K562 (cell line): ENCODE measurements around the gene NME7. TPM values are rescaled to one million over a fixed set of nuclear protein-coding genes. Genes with fewer than 3 reads are reported as not detected.

Source experiments
- ATAC-seq: fragments of 200-7000 bp; cut with Tn5 transposase; 3 replicates; pipeline ENCODE4 v1.9.1; 2020; ENCODE audit warnings: moderate library complexity
- BruUV-seq: library from RNA; stranded (reverse); fragments of 400-500 nt; replicated peaks from 2 replicates; lab custom pipeline; 2021; lab: Mats Ljungman, UMichigan
- CTCF ChIA-PET: fragments of 300-600 bp; formaldehyde crosslinking; extraction: SDS; loops from one replicate; lab custom pipeline; 2021; ENCODE audit warnings: low intra/inter-chr PET ratio; lab: Yijun Ruan, JAX
- POLR2A ChIA-PET: fragments of 300-600, 350-650 bp; sonication (Branson Sonifier 250); formaldehyde crosslinking; extraction: SDS; loops from one replicate; lab custom pipeline; 2021; ENCODE audit warnings: antibody characterized with exemption, inconsistent platforms; lab: Yijun Ruan, JAX
- DNase-seq, 4 experiments: peaks; one replicate each; pipeline versions ENCODE4 v3.0.0 to v3.0.0-alpha.2; 2011 to 2018; ENCODE audit warnings: low spot score in 3 of 4, mixed read lengths in 3 of 4; ENCODE audit errors: extremely low read depth in 1 of 4
- FAIRE-seq: peaks from 2 replicates; lab custom pipeline; 2011; peaks lifted over from hg19 to GRCh38; lab: Jason Lieb, UNC
- H2AFZ ChIP-seq: 2 replicates; pipeline ENCODE4 v1.6.0; 2011; ENCODE audit warnings: low read depth, low read length, control low read depth, inconsistent platforms
- H3K27ac ChIP-seq: fragments of 200-600 bp; 3 replicates; pipeline ENCODE4 v1.8.0; 2011; ENCODE audit warnings: low read depth, mild to moderate bottlenecking, control low read depth, inconsistent platforms, low read length, moderate library complexity, mixed read lengths; ENCODE audit errors: extremely low read depth
- H3K27me3 ChIP-seq, 2 experiments: fragments of 300-600 bp in 1 of 2; 2 replicates in 1 of 2; 3 replicates in 1 of 2; pipeline versions ENCODE4 v1.6.0 to v1.8.0; 2011; ENCODE audit warnings: inconsistent platforms in 2 of 2, low read length in 2 of 2, mild to moderate bottlenecking in 1 of 2, mixed read lengths in 1 of 2, moderate library complexity in 1 of 2; ENCODE audit not compliant: control insufficient read depth in 2 of 2, insufficient read depth in 2 of 2
- H3K36me3 ChIP-seq: fragments of 300-600 bp; 3 replicates; pipeline ENCODE4 v1.8.0; 2011; ENCODE audit warnings: mild to moderate bottlenecking, low read length, inconsistent platforms; ENCODE audit not compliant: control insufficient read depth, insufficient read depth
- H3K4me1 ChIP-seq, 2 experiments: fragments of 200-600 bp in 1 of 2; replicated peaks in 1 of 2; 2 replicates in 1 of 2; 3 replicates in 1 of 2; pipeline versions ENCODE4 v1.5.1 to v1.8.0; 2011; ENCODE audit warnings: inconsistent platforms in 2 of 2, low read length in 2 of 2, mild to moderate bottlenecking in 1 of 2, mixed read lengths in 1 of 2, moderate library complexity in 1 of 2; ENCODE audit not compliant: control insufficient read depth in 2 of 2, insufficient read depth in 2 of 2
- H3K4me2 ChIP-seq: 2 replicates; pipeline ENCODE4 v1.6.1; 2011; ENCODE audit warnings: low read length, control low read depth, inconsistent platforms, mixed read lengths; ENCODE audit not compliant: insufficient read depth
- H3K4me3 ChIP-seq: fragments of 200-600 bp; sonication (generic), shearing (Covaris generic); 2 replicates; pipeline ENCODE4 v1.5.1; 2016; ENCODE audit warnings: control low read depth, inconsistent platforms
- H3K79me2 ChIP-seq: fragments of 200-600 bp; 3 replicates; pipeline ENCODE4 v1.8.0; 2011; ENCODE audit warnings: low read length, inconsistent platforms; ENCODE audit not compliant: control insufficient read depth, insufficient read depth
- H3K9ac ChIP-seq, 2 experiments: 2 replicates each; pipeline versions ENCODE4 v1.6.0 to v1.6.1; 2011; ENCODE audit warnings: low read depth in 2 of 2, low read length in 2 of 2, control low read depth in 1 of 2, inconsistent platforms in 1 of 2, mild to moderate bottlenecking in 1 of 2, mixed read lengths in 1 of 2; ENCODE audit not compliant: insufficient read depth in 1 of 2
- H3K9me1 ChIP-seq: one replicate; pipeline ENCODE4 v1.6.0; 2011; ENCODE audit warnings: inconsistent platforms, mild to moderate bottlenecking, low read length, moderate library complexity; ENCODE audit not compliant: control insufficient read depth, insufficient read depth
- H3K9me3 ChIP-seq: replicated peaks from 2 replicates; pipeline ENCODE4 v1.5.1; 2011; ENCODE audit warnings: low read depth, low read length, inconsistent platforms; ENCODE audit not compliant: control insufficient read depth, insufficient read depth
- H4K20me1 ChIP-seq: replicated peaks from 2 replicates; pipeline ENCODE4 v1.6.1; 2011; ENCODE audit warnings: low read length, inconsistent platforms, mixed read lengths; ENCODE audit not compliant: control insufficient read depth, insufficient read depth
- HMBOX1 ChIP-seq: sonication (generic); IDR thresholded peaks from 2 replicates; pipeline ENCODE4 v1.6.1; 2016
- HOXB6 ChIP-seq: fragments of 250-450 bp; sonication (Bioruptor Pico); IDR thresholded peaks from 2 replicates; pipeline ENCODE4 v1.5.1; 2022; ENCODE audit warnings: mild to moderate bottlenecking, borderline replicate concordance
- ZNF609 ChIP-seq: sonication (generic); formaldehyde crosslinking; IDR thresholded peaks from 2 replicates; pipeline ENCODE4 v1.8.1; 2023; ENCODE audit warnings: missing genetic modification reagents, mild to moderate bottlenecking, borderline replicate concordance
- ZSCAN32 ChIP-seq: fragments of 450-650 bp; formaldehyde crosslinking; IDR thresholded peaks from 2 replicates; pipeline ENCODE4 v1.4.0; 2020; ENCODE audit warnings: mild to moderate bottlenecking, moderate library complexity
- WGBS: fragments of 100-300 bp; shearing (Covaris generic); methylation state at CpG from one replicate; pipeline ENCODE4 v1.1.6; 2016; ENCODE audit warnings: low coverage, mixed read lengths; ENCODE audit not compliant: insufficient coverage; ENCODE audit errors: missing lambda C conversion rate; 5-methylcytosine and 5-hydroxymethylcytosine counted together
- in situ Hi-C: fragments of 300-500 bp; cut with MboI; formaldehyde crosslinking; loops from 4 replicates; pipeline ENCODE4 v1.15.0; 2018; ENCODE audit warnings: inconsistent platforms, mixed read lengths
- intact Hi-C: fragments of 100-400 bp; cut with micrococcal nuclease; formaldehyde crosslinking; loops from 2 replicates; pipeline ENCODE4 v1.14.2; 2022
- polyA plus RNA-seq, 8 experiments: library from polyadenylated mRNA; depleted of rRNA in 4 of 8; stranded (reverse) in 5 of 8; unstranded in 3 of 8; fragments of >200 nt; fragmentation: Nextera tagmentation in 2 of 8; fragmentation: Illumina TruSeq in 1 of 8; extraction: Ambion mirVana in 2 of 8; extraction: Trizol in 1 of 8; gene quantifications; 2 replicates each; pipeline versions ENCODE4 v1.2.1 to v1.2.3, GENCODE V29; 2011 to 2014; ENCODE audit warnings: inconsistent platforms in 1 of 8, missing spikeins in 1 of 8
- total RNA-seq, 7 experiments: library from RNA; depleted of rRNA in 6 of 7; stranded (reverse); fragments of >200 nt in 6 of 7; fragmentation: Illumina TruSeq in 2 of 7; extraction: Trizol in 2 of 7; gene quantifications; 2 replicates each; pipeline versions ENCODE4 v1.2.1 to v1.2.3, GENCODE V29; 2011 to 2021; ENCODE audit warnings: low replicate concordance in 1 of 7

The NME7 gene
- total and polyA plus RNA-seq, 9 of the 15 experiments (the other 6 are each of a cell fraction or from before 2014, with no cell fraction given), result 7.9 to 43.2 (median 23.9) TPM

- no peaks in the 10 kb centered on the region for H4K20me1 ChIP-seq
- H3K36me3 ChIP-seq, result no peaks in the 10 kb centered on the region
- no peak overlapping the region for H3K4me3 ChIP-seq
- FAIRE-seq (no peak), ATAC-seq (no peak), DNase-seq (no peak)
- H3K9me1 ChIP-seq, result no peaks in the 10 kb centered on the region
- H3K9ac ChIP-seq, result no peak overlapping the region
- no peaks in the 10 kb centered on the region for H3K27me3 ChIP-seq
- WGBS, result 18% methylated on average over 4 of the region's 4 CpGs
- POLR2A ChIA-PET, result interaction anchor here (0.6 to 1.5 kb wide), 2 partner anchors 10 to 158 kb away, joined by 3 read pairs; no protein-coding TSS in a partner anchor
- intact Hi-C loops, result no loop called here
- no peak overlapping the region for H2AFZ ChIP-seq
- in situ Hi-C loops, result no loop called here
- no peaks in the 10 kb centered on the region for H3K79me2 ChIP-seq
- no peaks in the 10 kb centered on the region for H3K9me3 ChIP-seq
- H3K4me2 ChIP-seq, result no peak overlapping the region
- peaks cover 0 to 5% of the 10 kb centered on the region in 2 experiments; a peak in 2 of 5 replicates for H3K4me1 ChIP-seq
- no TSS peak for BruUV-seq
- CTCF ChIA-PET, result no interaction called here
- no peak overlapping the region for H3K27ac ChIP-seq
- TF ChIP-seq ZSCAN32 (CRISPR knock-in tag), result no peak
Observed at GRCh38 chr1:169118227-169118626, 249.4 kb downstream of the NME7 start.

- Histone ChIP-seq H3K9me1 (no peaks in the 10 kb centered on the region), H2AFZ (no peak overlapping the region), H3K36me3 (no peaks in the 10 kb centered on the region), H3K4me2 (no peak overlapping the region), H3K79me2 (no peaks in the 10 kb centered on the region)
- CTCF ChIA-PET, result interaction anchor here (0.6 kb wide), 1 partner anchor 15 kb away, joined by 3 read pairs; no protein-coding TSS in a partner anchor
- no peak for DNase-seq
- in situ Hi-C loops, result no loop called here
- TF ChIP-seq HOXB6 (no peak), HMBOX1 (peak; percentile 58), ZNF609 (CRISPR knock-in tag) (no peak)
- TF ChIP-seq, all 486 proteins: peak for 1
- Histone ChIP-seq H4K20me1 (no peaks in the 10 kb centered on the region), H3K4me1 (peaks cover 0 to 5% of the 10 kb centered on the region in 2 experiments; a peak in 2 of 5 replicates), H3K9me3 (no peaks in the 10 kb centered on the region), H3K27me3 (no peaks in the 10 kb centered on the region), H3K9ac (no peak overlapping the region), H3K27ac (no peak overlapping the region), H3K4me3 (no peak overlapping the region)
- POLR2A ChIA-PET, result interaction anchor here (1.2 to 1.5 kb wide), 2 partner anchors 9 to 11 kb away, joined by 3 to 4 read pairs; partner anchors contain the start of gene ATP1B1
- no peak for ATAC-seq
- no TSS peak for BruUV-seq
- intact Hi-C loops, result no loop called here
- WGBS, result 13% methylated on average over 1 of the region's 1 CpG
- FAIRE-seq, result no peak
Observed at GRCh38 chr1:169117599-169117998, 250.0 kb downstream of the NME7 start.
